GM12878 (cell line): Measurements from ENCODE around the gene LGI2. TPM values are rescaled to one million over a fixed set of nuclear protein-coding genes. Genes with fewer than 3 reads are reported as not detected.

Experiments
- ATAC-seq: fragments of 200-7000 bp; cut with Tn5 transposase; 3 replicates; pipeline ENCODE4 v1.9.1; 2020; ENCODE audit warnings: mild to moderate bottlenecking, moderate library complexity
- BruUV-seq: library from RNA; stranded (reverse); fragments of 400-500 nt; replicated peaks from 2 replicates; lab custom pipeline; 2021; lab: Mats Ljungman, UMichigan
- CTCF ChIA-PET: fragments of 300-600 bp; sonication (Branson Sonifier 250); formaldehyde crosslinking; extraction: SDS; loops from one replicate; lab custom pipeline; 2021; ENCODE audit warnings: inconsistent platforms; lab: Yijun Ruan, JAX
- POLR2A ChIA-PET: fragments of 350-600 bp; formaldehyde crosslinking; extraction: SDS; loops from one replicate; lab custom pipeline; 2021; ENCODE audit warnings: inconsistent platforms; lab: Charles Lee
- RAD21 ChIA-PET: fragments of 300-600 bp; sonication (Branson Sonifier 250); formaldehyde crosslinking; loops from one replicate; lab custom pipeline; 2023; ENCODE audit warnings: antibody characterized with exemption; ENCODE audit not compliant: unreplicated experiment; lab: Charles Lee
- SMC1A ChIA-PET: fragments of 300-600 bp; sonication (Branson Sonifier 250); formaldehyde crosslinking; loops from one replicate; lab custom pipeline; 2023; ENCODE audit not compliant: unreplicated experiment, uncharacterized antibody; lab: Charles Lee
- DNase-seq: peaks from one replicate; pipeline ENCODE4 v3.0.0-alpha.2; 2011; ENCODE audit warnings: low read depth, low spot score
- FAIRE-seq: peaks from 3 replicates; lab custom pipeline; 2011; peaks lifted over from hg19 to GRCh38; lab: Jason Lieb, UNC
- H2AFZ ChIP-seq: 2 replicates; pipeline ENCODE4 v1.6.0; 2011; ENCODE audit warnings: low read depth, low read length, control low read depth; ENCODE audit not compliant: control insufficient read depth
- H3K27ac ChIP-seq: 2 replicates; pipeline ENCODE4 v1.5.1; 2011; ENCODE audit warnings: control low read depth; ENCODE audit not compliant: control insufficient read depth, insufficient read depth
- H3K27me3 ChIP-seq, 2 experiments: replicated peaks in 1 of 2; 2 replicates each; pipeline versions ENCODE4 v1.6.0 to v1.6.1; 2011; ENCODE audit warnings: low read length in 1 of 2; ENCODE audit not compliant: control insufficient read depth in 2 of 2, insufficient read depth in 2 of 2
- H3K36me3 ChIP-seq, 2 experiments: 2 replicates each; pipeline ENCODE4 v1.5.1; 2011; ENCODE audit warnings: low read length in 1 of 2; ENCODE audit not compliant: control insufficient read depth in 2 of 2, insufficient read depth in 2 of 2
- H3K4me1 ChIP-seq: 2 replicates; pipeline ENCODE4 v1.6.1; 2011; ENCODE audit warnings: mild to moderate bottlenecking, low read length, moderate library complexity, mixed read lengths; ENCODE audit not compliant: control insufficient read depth, insufficient read depth
- H3K4me2 ChIP-seq: 2 replicates; pipeline ENCODE4 v1.6.0; 2011; ENCODE audit warnings: control low read depth; ENCODE audit not compliant: control insufficient read depth, insufficient read depth
- H3K4me3 ChIP-seq: fragments of 200-600 bp; sonication (generic); 2 replicates; pipeline ENCODE4 v1.5.1; 2016
- H3K79me2 ChIP-seq: 2 replicates; pipeline ENCODE4 v1.6.0; 2011; ENCODE audit warnings: low read length; ENCODE audit not compliant: control insufficient read depth, insufficient read depth
- H3K9ac ChIP-seq: 2 replicates; pipeline ENCODE4 v1.8.0; 2011; ENCODE audit warnings: low read length, control low read depth, mixed read lengths; ENCODE audit not compliant: control insufficient read depth, insufficient read depth
- H3K9me3 ChIP-seq: replicated peaks from 3 replicates; pipeline ENCODE4 v1.5.1; 2011; ENCODE audit warnings: mild to moderate bottlenecking, low read length; ENCODE audit not compliant: control insufficient read depth, insufficient read depth
- H4K20me1 ChIP-seq: 2 replicates; pipeline ENCODE4 v1.6.0; 2011; ENCODE audit not compliant: control insufficient read depth, insufficient read depth
- KLF5 ChIP-seq: fragments of 450-650 bp; IDR thresholded peaks from 2 replicates; pipeline ENCODE4 v1.6.1; 2014; ENCODE audit warnings: mild to moderate bottlenecking; ENCODE audit not compliant: partially characterized antibody
- MYB ChIP-seq: fragments of 150-350 bp; IDR thresholded peaks from 2 replicates; pipeline ENCODE4 v1.6.1; 2014; ENCODE audit warnings: mild to moderate bottlenecking, low read depth, low read length, borderline replicate concordance
- RCOR1 ChIP-seq: conservative IDR thresholded peaks from 2 replicates; pipeline ENCODE4 v1.6.1; 2012; ENCODE audit warnings: low read depth, low read length, improper control_type of control experiment
- SIN3A ChIP-seq: IDR thresholded peaks from 2 replicates; pipeline ENCODE4 v1.6.1; 2012; ENCODE audit warnings: low read depth, low read length, improper control_type of control experiment
- SUPT20H ChIP-seq: IDR thresholded peaks from 2 replicates; pipeline ENCODE4 v1.6.1; 2011; ENCODE audit warnings: low read depth, mild to moderate bottlenecking, low read length, moderate library complexity, borderline replicate concordance; ENCODE audit not compliant: control insufficient read depth
- WGBS: methylation state at CpG from one replicate; pipeline ENCODE4 v1.1.6; 2016; ENCODE audit warnings: low lambda C conversion rate; ENCODE audit not compliant: insufficient replicate concordance, insufficient coverage; ENCODE audit errors: missing lambda C conversion rate; 5-methylcytosine and 5-hydroxymethylcytosine counted together
- in situ Hi-C: fragments of 300-500 bp; cut with MboI; formaldehyde crosslinking; loops from 9 replicates; pipeline ENCODE4 v1.14.3; 2018; ENCODE audit warnings: mixed read lengths
- intact Hi-C: fragments of 100-400 bp; cut with micrococcal nuclease; formaldehyde crosslinking; loops from one replicate; pipeline ENCODE4 v1.14.2; 2022; ENCODE audit not compliant: unreplicated experiment
- polyA plus RNA-seq, 11 experiments: library from polyadenylated mRNA; depleted of rRNA in 4 of 11; unstranded in 6 of 11; stranded (reverse) in 5 of 11; fragments of >200 nt; fragmentation: Nextera tagmentation in 4 of 11; fragmentation: Illumina TruSeq in 1 of 11; extraction: Ambion mirVana in 4 of 11; extraction: Trizol in 1 of 11; gene quantifications; 1 replicate in 1 of 11; 2 replicates in 10 of 11; pipeline versions ENCODE4 v1.2.1 to v1.2.3, GENCODE V29; 2011 to 2016; ENCODE audit warnings: inconsistent platforms in 2 of 11, missing spikeins in 2 of 11, low read depth in 1 of 11
- total RNA-seq, 4 experiments: library from RNA; depleted of rRNA in 3 of 4; stranded (reverse); fragments of >200 nt in 3 of 4; fragmentation: Illumina TruSeq in 1 of 4; extraction: Trizol in 1 of 4; gene quantifications; 2 replicates each; pipeline versions ENCODE4 v1.2.1 to v1.2.3, GENCODE V29; 2013 to 2021
- TF ChIP-seq, protein P1 (sequence below): fragments of 450-650 bp; formaldehyde crosslinking; IDR thresholded peaks from 2 replicates; pipeline ENCODE4 v1.4.0; 2020; ENCODE audit warnings: mild to moderate bottlenecking, moderate library complexity

Gene LGI2
- total and polyA plus RNA-seq, 10 of the 15 experiments (the other 5 are each of a cell fraction or from before 2014, with no cell fraction given), result not detected

DNA sequence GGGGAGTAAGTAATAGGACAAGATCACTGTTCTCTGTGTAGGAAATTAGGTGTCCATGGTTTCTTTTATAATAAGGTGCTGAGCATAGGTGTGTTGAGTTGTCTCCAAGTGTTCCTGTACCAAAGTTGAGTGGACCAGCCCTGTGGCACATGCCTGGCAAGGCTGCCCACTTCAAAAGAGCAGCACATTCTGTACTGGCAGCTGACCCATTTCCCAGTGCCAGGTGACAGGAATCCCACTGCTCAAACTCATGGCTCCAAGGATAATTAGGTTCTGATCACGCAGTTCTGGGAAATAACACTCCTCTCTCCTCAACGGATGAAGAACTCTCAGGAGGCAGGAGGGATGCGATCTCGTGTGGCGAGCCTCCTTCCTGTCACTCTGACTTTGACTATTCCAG is 12.8 kb upstream of the LGI2 start:
- no peak for DNase-seq
- intact Hi-C loops (no loop called here), in situ Hi-C loops (no loop called here)
- H3K36me3 ChIP-seq, result no peaks in the 10 kb centered on the region
- ChIA-PET RAD21 (no interaction called here), POLR2A (no interaction called here), CTCF (interaction anchor here (3.5 kb wide), 1 partner anchor 64 kb away, joined by 15 read pairs; no protein-coding TSS in a partner anchor), SMC1A (no interaction called here)
- H3K27ac ChIP-seq, result no peak overlapping the region
- no peaks in the 10 kb centered on the region; a peak in 1 of 4 replicates for H3K27me3 ChIP-seq
- WGBS, result 57% methylated on average over 5 of the region's 5 CpGs
- no peak overlapping the region for H2AFZ ChIP-seq
- no peak for TF ChIP-seq RCOR1
- TF ChIP-seq SIN3A, result no peak
- no peak for TF ChIP-seq KLF5
- no peak for TF ChIP-seq MYB
- TF ChIP-seq, protein P1, sequence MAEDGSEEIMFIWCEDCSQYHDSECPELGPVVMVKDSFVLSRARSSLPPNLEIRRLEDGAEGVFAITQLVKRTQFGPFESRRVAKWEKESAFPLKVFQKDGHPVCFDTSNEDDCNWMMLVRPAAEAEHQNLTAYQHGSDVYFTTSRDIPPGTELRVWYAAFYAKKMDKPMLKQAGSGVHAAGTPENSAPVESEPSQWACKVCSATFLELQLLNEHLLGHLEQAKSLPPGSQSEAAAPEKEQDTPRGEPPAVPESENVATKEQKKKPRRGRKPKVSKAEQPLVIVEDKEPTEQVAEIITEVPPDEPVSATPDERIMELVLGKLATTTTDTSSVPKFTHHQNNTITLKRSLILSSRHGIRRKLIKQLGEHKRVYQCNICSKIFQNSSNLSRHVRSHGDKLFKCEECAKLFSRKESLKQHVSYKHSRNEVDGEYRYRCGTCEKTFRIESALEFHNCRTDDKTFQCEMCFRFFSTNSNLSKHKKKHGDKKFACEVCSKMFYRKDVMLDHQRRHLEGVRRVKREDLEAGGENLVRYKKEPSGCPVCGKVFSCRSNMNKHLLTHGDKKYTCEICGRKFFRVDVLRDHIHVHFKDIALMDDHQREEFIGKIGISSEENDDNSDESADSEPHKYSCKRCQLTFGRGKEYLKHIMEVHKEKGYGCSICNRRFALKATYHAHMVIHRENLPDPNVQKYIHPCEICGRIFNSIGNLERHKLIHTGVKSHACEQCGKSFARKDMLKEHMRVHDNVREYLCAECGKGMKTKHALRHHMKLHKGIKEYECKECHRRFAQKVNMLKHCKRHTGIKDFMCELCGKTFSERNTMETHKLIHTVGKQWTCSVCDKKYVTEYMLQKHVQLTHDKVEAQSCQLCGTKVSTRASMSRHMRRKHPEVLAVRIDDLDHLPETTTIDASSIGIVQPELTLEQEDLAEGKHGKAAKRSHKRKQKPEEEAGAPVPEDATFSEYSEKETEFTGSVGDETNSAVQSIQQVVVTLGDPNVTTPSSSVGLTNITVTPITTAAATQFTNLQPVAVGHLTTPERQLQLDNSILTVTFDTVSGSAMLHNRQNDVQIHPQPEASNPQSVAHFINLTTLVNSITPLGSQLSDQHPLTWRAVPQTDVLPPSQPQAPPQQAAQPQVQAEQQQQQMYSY (CRISPR knock-in tag), result no peak
- TF ChIP-seq SUPT20H, result no peak
- no peak overlapping the region for H3K4me2 ChIP-seq
- no peaks in the 10 kb centered on the region for H3K9me3 ChIP-seq
- no peak for ATAC-seq
- no peaks in the 10 kb centered on the region for H3K4me1 ChIP-seq
- H3K79me2 ChIP-seq, result no peaks in the 10 kb centered on the region
- no peak for FAIRE-seq
- no TSS peak for BruUV-seq
- H3K9ac ChIP-seq, result no peak overlapping the region
- no peaks in the 10 kb centered on the region for H4K20me1 ChIP-seq
- no peak overlapping the region for H3K4me3 ChIP-seq
